Cardiac fibroblast (primary cell): ENCODE results near the gene CHCHD6.

Source experiments
- DNase-seq, 2 donors: peaks; one replicate each; pipeline versions ENCODE4 v3.0.0 to v3.0.0-alpha.2; 2010; ENCODE audit warnings: low read depth in 2 of 2
- H3K4me3 ChIP-seq, 2 donors: replicated peaks in 1 of 2; 1 replicate in 1 of 2; 2 replicates in 1 of 2; pipeline ENCODE4 v1.5.1; 2011; ENCODE audit warnings: low read depth in 2 of 2, low read length in 2 of 2, mild to moderate bottlenecking in 2 of 2, moderate library complexity in 1 of 2
- CTCF ChIP-seq: IDR thresholded peaks from one replicate; pipeline ENCODE4 v1.5.1; 2011; ENCODE audit warnings: low read depth, mild to moderate bottlenecking, low read length, inconsistent platforms

The CHCHD6 gene

GRCh38 chr3:126845920-126846715 is 142.1 kb downstream of the CHCHD6 start:
- DNase-seq, result peak; percentile 49 to 61
- no peak for TF ChIP-seq CTCF
- no peak overlapping the region for H3K4me3 ChIP-seq

GRCh38 chr3:126847061-126847460 is 143.0 kb downstream of the CHCHD6 start:
- no peak for TF ChIP-seq CTCF
- no peak for DNase-seq
- no peak overlapping the region for H3K4me3 ChIP-seq

GRCh38 chr3:126848991-126849390 is 145.0 kb downstream of the CHCHD6 start:
- TF ChIP-seq CTCF, result no peak
- DNase-seq, result no peak

DNA sequence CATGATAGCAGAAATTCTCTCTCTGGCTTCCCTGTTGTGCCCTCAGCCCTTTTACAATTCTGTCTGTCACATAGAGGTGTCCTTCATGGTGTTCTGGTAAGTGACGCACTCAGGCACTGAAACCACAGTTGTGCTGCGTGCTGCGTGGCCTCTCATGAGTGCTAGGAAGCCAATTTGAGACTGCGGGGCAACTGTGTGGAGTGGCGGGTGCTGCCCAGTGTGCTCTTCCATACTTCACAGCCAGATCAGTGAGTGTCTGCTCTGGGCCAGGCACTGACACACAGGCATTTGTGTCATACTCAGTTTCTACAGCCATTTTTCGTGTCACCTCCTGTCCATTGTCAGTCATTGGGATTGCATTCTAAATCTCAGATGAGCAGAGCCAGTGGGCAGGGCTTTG is 145.7 kb downstream of the CHCHD6 start:
- TF ChIP-seq CTCF, result no peak
- DNase-seq, result no peak

More at GRCh38 chr3:126848991-126849390, 145.0 kb downstream of the CHCHD6 start:
- no peak overlapping the region for H3K4me3 ChIP-seq

DNA sequence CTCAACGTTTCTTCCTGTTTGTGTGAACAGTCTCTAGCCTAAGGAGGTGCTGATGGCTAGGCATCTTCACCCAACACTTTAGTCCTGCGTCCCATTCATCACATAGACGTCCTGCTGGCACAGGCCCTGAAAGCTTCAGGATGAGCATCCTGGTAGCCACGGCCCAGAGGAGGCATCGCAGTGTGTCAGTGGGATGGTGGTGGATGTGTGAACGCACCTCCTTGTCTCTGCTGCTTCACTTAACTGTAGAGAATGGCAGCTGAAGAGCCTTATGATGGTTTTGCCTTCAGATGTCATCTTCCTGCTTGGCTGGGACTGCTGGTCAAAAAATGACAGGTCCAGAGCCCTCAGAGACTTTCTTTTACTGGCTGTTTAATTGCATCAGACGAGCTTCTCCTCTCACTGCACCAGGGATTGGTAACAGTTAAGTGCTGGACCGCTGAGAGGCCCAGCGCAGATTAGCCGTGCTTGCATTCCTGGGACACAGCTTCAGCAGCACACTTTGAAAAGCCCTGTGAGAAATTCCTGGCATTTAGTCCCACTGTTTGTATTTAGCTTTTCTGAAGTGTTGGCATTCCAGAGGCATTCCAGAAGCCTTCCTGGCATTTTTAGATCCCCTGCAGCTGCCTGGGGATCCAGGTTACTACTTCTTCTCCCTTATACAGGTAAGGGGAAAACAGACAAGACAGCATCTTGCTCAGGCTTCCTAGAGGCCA is 146.5 kb downstream of the CHCHD6 start:
- TF ChIP-seq CTCF, result no peak
- DNase-seq, result peak in 1 of 2 donors; percentile 83
- no peak overlapping the region for H3K4me3 ChIP-seq

More for the DNA sequence above, 145.7 kb downstream of the CHCHD6 start:
- H3K4me3 ChIP-seq, result no peak overlapping the region

GRCh38 chr3:126851382-126851781 is 147.3 kb downstream of the CHCHD6 start:
- no peak overlapping the region for H3K4me3 ChIP-seq
- TF ChIP-seq CTCF, result no peak
- DNase-seq, result no peak
